Neural crest cell (in vitro differentiated cells): ENCODE data around the gene VSIG10. TPM values are rescaled to one million over a fixed set of nuclear protein-coding genes. Genes with fewer than 3 reads are reported as not detected.

Experiments
- DNase-seq: peaks from one replicate; pipeline ENCODE4 v3.0.0; 2021; ENCODE audit warnings: low read depth, mixed read lengths, low spot score
- H3K27ac Mint-ChIP-seq: one replicate; pipeline ENCODE4 v1.8.0; 2021; ENCODE audit warnings: mild to moderate bottlenecking, mixed read lengths; ENCODE audit not compliant: unreplicated experiment
- H3K27me3 Mint-ChIP-seq: 2 replicates; pipeline ENCODE4 v1.8.0; 2021; ENCODE audit warnings: low read depth, mild to moderate bottlenecking, mixed read lengths
- H3K36me3 Mint-ChIP-seq: 2 replicates; pipeline ENCODE4 v1.8.0; 2021; ENCODE audit warnings: low read depth, mild to moderate bottlenecking, mixed read lengths
- H3K4me1 Mint-ChIP-seq: 2 replicates; pipeline ENCODE4 v1.8.0; 2021; ENCODE audit warnings: mixed read lengths
- H3K4me3 Mint-ChIP-seq: one replicate; pipeline ENCODE4 v1.8.0; 2021; ENCODE audit warnings: mild to moderate bottlenecking, mixed read lengths
- H3K9me3 Mint-ChIP-seq: 2 replicates; pipeline ENCODE4 v1.8.0; 2021; ENCODE audit warnings: mixed read lengths
- CTCF ChIP-seq: fragments of 200-600 bp; sonication (generic); conservative IDR thresholded peaks from 2 replicates; pipeline ENCODE4 v1.5.0; 2021; ENCODE audit warnings: antibody characterized with exemption, mild to moderate bottlenecking
- total RNA-seq: library from RNA; stranded (reverse); gene quantifications from 2 replicates; pipeline ENCODE4 v1.2.1, GENCODE V29; 2021

VSIG10 gene
- total RNA-seq, 1 donor from 2014 or later = 26.8 TPM

GRCh38 chr12:118034429-118035189, 69.2 kb downstream of the VSIG10 start:
- Mint-ChIP-seq H3K36me3 (peaks cover 22% of the 10 kb centered on the region), H3K9me3 (no peaks in the 10 kb centered on the region), H3K27me3 (no peaks in the 10 kb centered on the region), H3K4me3 (no peak overlapping the region), H3K4me1 (peaks cover 5% of the 10 kb centered on the region), H3K27ac (peak overlapping the region; percentile 15)
- peak; percentile 55 for TF ChIP-seq CTCF
- DNase-seq = no peak

GRCh38 chr12:118033902-118034301, 69.9 kb downstream of the VSIG10 start:
- Mint-ChIP-seq H3K9me3 (no peaks in the 10 kb centered on the region), H3K4me3 (no peak overlapping the region), H3K36me3 (peaks cover 25% of the 10 kb centered on the region), H3K4me1 (peaks cover 5% of the 10 kb centered on the region), H3K27ac (peak overlapping the region; percentile 58), H3K27me3 (no peaks in the 10 kb centered on the region)
- no peak for DNase-seq
- TF ChIP-seq CTCF = no peak

- Mint-ChIP-seq H3K4me3 (no peak overlapping the region), H3K27me3 (no peaks in the 10 kb centered on the region), H3K36me3 (peaks cover 27% of the 10 kb centered on the region), H3K27ac (no peak overlapping the region), H3K9me3 (no peaks in the 10 kb centered on the region), H3K4me1 (peaks cover 5% of the 10 kb centered on the region)
- no peak for TF ChIP-seq CTCF
- no peak for DNase-seq
These were observed 70.5 kb downstream of the VSIG10 start for GRCh38 chr12:118033323-118033722.

GRCh38 chr12:118032188-118032587, 71.6 kb downstream of the VSIG10 start:
- Mint-ChIP-seq H3K27me3 (no peaks in the 10 kb centered on the region), H3K27ac (no peak overlapping the region), H3K36me3 (peaks cover 27% of the 10 kb centered on the region), H3K4me3 (no peak overlapping the region), H3K4me1 (peaks cover 5% of the 10 kb centered on the region), H3K9me3 (no peaks in the 10 kb centered on the region)
- no peak for TF ChIP-seq CTCF
- DNase-seq = no peak

- peaks cover 20% of the 10 kb centered on the region for H3K36me3 Mint-ChIP-seq
These were observed 74.6 kb downstream of the VSIG10 start for GRCh38 chr12:118029166-118029565.

More at GRCh38 chr12:118029166-118029565, 74.6 kb downstream of the VSIG10 start:
- H3K27me3 Mint-ChIP-seq = no peaks in the 10 kb centered on the region
- TF ChIP-seq CTCF = no peak
- no peak overlapping the region for H3K27ac Mint-ChIP-seq
- no peaks in the 10 kb centered on the region for H3K4me1 Mint-ChIP-seq
- H3K9me3 Mint-ChIP-seq = no peaks in the 10 kb centered on the region
- no peak for DNase-seq
- no peak overlapping the region for H3K4me3 Mint-ChIP-seq
